ENCODE data around the gene NDST1.

The NDST1 gene

GRCh38 chr5:150606476-150606875 lies 98.5 kb downstream of the NDST1 start:
- DNase-seq (ENCODE audit: low spot score): no peak

- no peak for DNase-seq (ENCODE audit: low spot score)
Measured at GRCh38 chr5:150607105-150607504, 99.2 kb downstream of the NDST1 start.
